Fibroblast of lung (primary cell): ENCODE measurements around the gene CYP4F12.

ENCODE experiments used
- CTCF ChIP-seq, 2 donors: IDR thresholded peaks in 1 of 2; conservative IDR thresholded peaks in 1 of 2; 1 replicate in 1 of 2; 2 replicates in 1 of 2; pipeline ENCODE4 v1.5.1; 2011 to 2012; ENCODE audit warnings: low read length in 2 of 2, control low read depth in 1 of 2, inconsistent platforms in 1 of 2, low read depth in 1 of 2, mild to moderate bottlenecking in 1 of 2
- EZH2 ChIP-seq: IDR thresholded peaks from 2 replicates; pipeline ENCODE4 v1.5.1; 2012; ENCODE audit warnings: low read length, control low read depth, mild to moderate bottlenecking; ENCODE audit errors: missing control alignments

GRCh38 chr19:15669891-15670290, 3.0 kb upstream of the CYP4F12 start:
- TF ChIP-seq CTCF (conservative IDR thresholded peaks at IDR 0.05 in 1 of 2, IDR thresholded peaks at IDR 0.05 in 1 of 2; ENCODE audit: low read depth in 1 of 2, low read length in 2 of 2) (no peak), EZH2 (no peak)
